Measurements from ENCODE around the gene MC3R. TPM values are rescaled to one million over a fixed set of nuclear protein-coding genes. Genes with fewer than 3 reads are reported as not detected.

Gene MC3R
- not detected for total RNA-seq
- long read RNA-seq: 0 reads

DNA sequence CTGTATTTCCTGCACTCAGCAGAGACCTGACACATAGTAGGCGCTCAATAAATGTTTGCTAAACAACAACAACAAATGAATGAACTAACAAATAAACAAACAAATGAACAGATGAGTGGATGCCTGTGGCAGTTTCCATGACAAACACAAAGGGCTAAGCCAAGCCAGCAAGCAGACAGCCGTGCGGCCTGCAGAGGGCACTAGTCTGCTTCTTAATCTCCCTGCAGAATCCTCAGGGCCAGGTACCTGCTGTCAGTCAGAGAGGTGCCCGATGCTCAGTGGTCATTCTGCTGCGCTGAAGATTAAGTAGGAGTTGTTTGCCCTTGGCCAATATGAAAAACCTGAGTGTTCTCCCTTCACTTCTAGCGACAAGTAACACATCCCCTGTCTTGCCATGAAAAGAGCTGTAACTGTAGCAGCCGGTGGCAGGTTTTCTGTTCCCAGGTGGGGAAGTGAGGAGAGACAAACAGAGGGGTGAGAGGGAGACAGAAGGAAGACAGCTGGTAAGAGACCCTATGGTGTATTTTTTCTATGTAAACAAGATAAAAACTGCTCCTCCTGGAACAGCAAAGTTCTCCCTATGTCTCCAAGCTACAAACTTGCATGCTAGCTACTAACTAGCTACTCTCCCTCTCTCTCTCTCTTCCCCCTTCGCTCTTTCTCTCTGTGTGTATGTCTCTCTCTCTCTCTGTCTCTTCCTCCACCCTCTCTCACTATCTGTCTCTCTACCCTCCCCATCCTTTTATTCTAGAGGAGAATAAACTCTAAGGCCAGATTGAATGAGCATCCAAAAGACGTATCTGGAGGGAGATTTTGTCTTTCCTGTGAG, at the start of gene MC3R:
TSS of gene MC3R (plus strand) at position 779 of the 829 bp plus-strand sequence. CDS start 112 bp downstream, outside the sequence.
- intact Hi-C loops (cut with DNase I): no loop called here
- ATAC-seq: peak; percentile 80
- peak; percentile 69 for DNase-seq
- H3K36me3 ChIP-seq: no peaks in the 10 kb centered on the region
- H3K27me3 ChIP-seq: peaks cover 18% of the 10 kb centered on the region
- H3K9me3 ChIP-seq: no peaks in the 10 kb centered on the region
- H3K4me1 ChIP-seq: no peaks in the 10 kb centered on the region
- H3K27ac ChIP-seq: no peak within 1 kb of the TSS
- no peak within 1 kb of the TSS for H3K4me3 ChIP-seq
- TF ChIP-seq, protein P1, sequence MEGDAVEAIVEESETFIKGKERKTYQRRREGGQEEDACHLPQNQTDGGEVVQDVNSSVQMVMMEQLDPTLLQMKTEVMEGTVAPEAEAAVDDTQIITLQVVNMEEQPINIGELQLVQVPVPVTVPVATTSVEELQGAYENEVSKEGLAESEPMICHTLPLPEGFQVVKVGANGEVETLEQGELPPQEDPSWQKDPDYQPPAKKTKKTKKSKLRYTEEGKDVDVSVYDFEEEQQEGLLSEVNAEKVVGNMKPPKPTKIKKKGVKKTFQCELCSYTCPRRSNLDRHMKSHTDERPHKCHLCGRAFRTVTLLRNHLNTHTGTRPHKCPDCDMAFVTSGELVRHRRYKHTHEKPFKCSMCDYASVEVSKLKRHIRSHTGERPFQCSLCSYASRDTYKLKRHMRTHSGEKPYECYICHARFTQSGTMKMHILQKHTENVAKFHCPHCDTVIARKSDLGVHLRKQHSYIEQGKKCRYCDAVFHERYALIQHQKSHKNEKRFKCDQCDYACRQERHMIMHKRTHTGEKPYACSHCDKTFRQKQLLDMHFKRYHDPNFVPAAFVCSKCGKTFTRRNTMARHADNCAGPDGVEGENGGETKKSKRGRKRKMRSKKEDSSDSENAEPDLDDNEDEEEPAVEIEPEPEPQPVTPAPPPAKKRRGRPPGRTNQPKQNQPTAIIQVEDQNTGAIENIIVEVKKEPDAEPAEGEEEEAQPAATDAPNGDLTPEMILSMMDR (IDR thresholded peaks at IDR 0.05): peak; percentile 69

DNA sequence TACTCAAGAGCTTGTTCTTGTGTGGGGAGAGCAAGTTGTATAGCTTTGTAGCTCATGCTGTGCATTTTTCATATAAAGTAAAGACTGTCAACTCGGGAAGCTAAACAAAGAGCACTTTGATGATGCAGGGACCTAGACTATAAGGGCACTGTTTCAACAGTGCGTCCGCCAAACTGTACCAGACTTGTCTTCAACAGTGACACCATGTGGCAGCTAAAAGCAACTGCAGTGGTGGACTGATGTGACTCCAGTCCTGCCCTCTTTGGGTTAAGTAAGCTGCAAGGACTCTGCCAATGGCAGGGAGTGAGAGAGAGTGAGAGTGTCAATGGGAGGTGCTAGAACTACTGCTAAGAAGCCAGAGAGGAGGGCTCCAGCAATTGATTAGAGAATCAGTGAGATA, 48.1 kb upstream of the MC3R start:
- no peak for ATAC-seq
- DNase-seq: no peak
- Histone ChIP-seq H3K36me3 (no peaks in the 10 kb centered on the region), H3K27ac (no peak overlapping the region), H3K4me3 (no peak overlapping the region), H3K9me3 (peaks cover 11% of the 10 kb centered on the region), H3K27me3 (peaks cover 4% of the 10 kb centered on the region), H3K4me1 (no peaks in the 10 kb centered on the region)
- TF ChIP-seq, protein P1 (IDR thresholded peaks at IDR 0.05): no peak
- intact Hi-C loops (cut with DNase I): no loop called here

DNA sequence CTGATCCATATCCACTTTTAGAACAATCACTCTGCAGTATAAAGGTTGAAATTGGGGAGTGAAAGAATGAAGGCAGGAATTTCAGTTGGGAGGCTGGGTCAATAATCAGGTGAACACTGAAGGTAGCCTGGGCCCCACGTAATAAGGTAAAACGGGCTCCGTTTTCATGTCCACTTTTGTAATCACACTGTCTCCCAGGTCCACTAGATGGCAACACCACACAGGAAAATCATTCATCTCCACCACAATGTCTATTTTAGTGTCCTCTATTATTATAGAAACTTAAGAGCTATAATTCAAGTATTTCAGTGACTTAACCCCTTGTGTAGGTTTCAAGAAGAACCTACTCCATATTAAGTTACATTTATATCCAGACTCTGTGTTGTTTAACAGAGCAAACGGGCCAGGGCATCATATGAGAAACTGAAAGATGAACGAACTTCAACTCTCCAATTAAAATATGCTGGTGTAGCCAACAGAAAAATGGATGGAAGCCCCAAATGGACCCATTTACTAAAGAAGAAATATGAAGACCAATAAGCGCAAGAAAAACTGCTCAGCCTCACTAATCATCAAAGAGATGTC, 45.9 kb upstream of the MC3R start:
- DNase-seq: no peak
- no peaks in the 10 kb centered on the region for H3K36me3 ChIP-seq
- H3K4me3 ChIP-seq: no peak overlapping the region
- ATAC-seq: no peak
- H3K4me1 ChIP-seq: no peaks in the 10 kb centered on the region
- intact Hi-C loops (cut with DNase I): no loop called here
- TF ChIP-seq, protein P1 (IDR thresholded peaks at IDR 0.05): peak; percentile 37
- peaks cover 4% of the 10 kb centered on the region for H3K27me3 ChIP-seq
- peaks cover 11% of the 10 kb centered on the region for H3K9me3 ChIP-seq
- no peak overlapping the region for H3K27ac ChIP-seq

DNA sequence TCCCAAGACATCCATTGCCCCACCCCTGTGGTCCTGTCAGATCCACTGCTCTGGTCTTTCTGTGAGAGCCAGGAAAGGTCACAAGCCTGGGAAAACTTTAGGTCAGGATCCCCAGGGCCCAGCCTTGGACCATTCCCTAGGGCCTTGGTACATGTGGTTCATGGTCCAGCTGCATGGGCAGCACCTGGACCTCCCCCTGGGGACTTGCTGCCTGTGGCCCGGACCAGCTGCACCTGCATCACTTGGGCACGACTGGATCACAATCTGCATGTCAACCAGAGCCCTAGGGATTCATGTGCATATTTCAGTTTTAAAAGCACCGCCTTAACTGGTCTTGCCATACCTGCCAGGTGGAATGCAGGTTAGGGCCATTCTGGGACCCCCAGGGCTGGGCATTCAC, 44.3 kb upstream of the MC3R start:
- no peak overlapping the region for H3K27ac ChIP-seq
- peaks cover 11% of the 10 kb centered on the region for H3K9me3 ChIP-seq
- ATAC-seq: no peak
- DNase-seq: no peak
- no peaks in the 10 kb centered on the region for H3K4me1 ChIP-seq
- peaks cover 4% of the 10 kb centered on the region for H3K27me3 ChIP-seq
- intact Hi-C loops (cut with DNase I): no loop called here
- no peak overlapping the region for H3K4me3 ChIP-seq
- TF ChIP-seq, protein P1 (IDR thresholded peaks at IDR 0.05): no peak
- H3K36me3 ChIP-seq: no peaks in the 10 kb centered on the region

DNA sequence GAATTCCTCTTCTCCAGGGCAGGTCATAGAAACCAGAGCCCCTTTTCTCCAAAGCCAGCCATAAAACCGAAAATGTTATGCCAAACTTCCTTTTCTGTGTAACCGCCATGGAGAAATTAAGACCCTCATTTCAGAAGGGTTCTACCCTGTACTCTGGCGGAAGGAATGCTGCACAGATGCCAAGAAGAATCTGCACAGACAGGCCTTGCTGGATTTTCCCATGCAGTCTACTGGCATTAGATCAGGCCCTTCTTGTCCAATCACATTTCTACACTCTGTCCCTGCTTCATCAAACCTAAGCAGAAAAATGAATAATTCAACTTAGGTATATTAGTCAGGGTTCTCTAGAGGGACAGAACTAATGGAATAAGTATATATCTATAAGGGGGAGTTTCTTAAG, 43.2 kb upstream of the MC3R start:
- peaks cover 4% of the 10 kb centered on the region for H3K27me3 ChIP-seq
- DNase-seq (no peak), ATAC-seq (no peak)
- intact Hi-C loops (cut with DNase I): no loop called here
- peaks cover 5% of the 10 kb centered on the region for H3K9me3 ChIP-seq
- H3K36me3 ChIP-seq: no peaks in the 10 kb centered on the region
- TF ChIP-seq, protein P1 (IDR thresholded peaks at IDR 0.05): no peak
- H3K4me3 ChIP-seq: no peak overlapping the region
- H3K27ac ChIP-seq: no peak overlapping the region
- no peaks in the 10 kb centered on the region for H3K4me1 ChIP-seq

Data from upper lobe of right lung (tissue), 1 donor.